OCI-LY7 (cell line): ENCODE results near the gene NECAB2. TPM values are rescaled to one million over a fixed set of nuclear protein-coding genes. Genes with fewer than 3 reads are reported as not detected.

Experiments used
- BruUV-seq: library from RNA; stranded (reverse); fragments of 400-500 nt; replicated peaks from 2 replicates; lab custom pipeline; 2021; lab: Mats Ljungman, UMichigan
- CTCF ChIA-PET: fragments of 300-600 bp; sonication (Branson Sonifier 250); formaldehyde crosslinking; loops from one replicate; lab custom pipeline; 2022; ENCODE audit warnings: antibody characterized with exemption; ENCODE audit not compliant: unreplicated experiment; lab: Charles Lee
- POLR2A ChIA-PET: fragments of 300-600 bp; sonication (Branson Sonifier 250); formaldehyde crosslinking; loops from one replicate; lab custom pipeline; 2022; ENCODE audit warnings: antibody characterized with exemption; lab: Charles Lee
- DNase-seq: peaks from one replicate; pipeline ENCODE4 v3.0.0-alpha.2; 2015; ENCODE audit warnings: low spot score
- H2AFZ ChIP-seq: fragments of 200-600 bp; sonication (generic), shearing (Covaris generic); 2 replicates; pipeline ENCODE4 v1.6.1; 2014; ENCODE audit warnings: mild to moderate bottlenecking, antibody characterized with exemption, low read length, moderate library complexity
- H3K27ac ChIP-seq: fragments of 200-600 bp; sonication (generic); 2 replicates; pipeline ENCODE4 v1.5.1; 2014; ENCODE audit warnings: mixed run types, low read depth, mild to moderate bottlenecking, moderate library complexity, low read length, inconsistent platforms; ENCODE audit not compliant: poor library complexity, severe bottlenecking
- H3K36me3 ChIP-seq: fragments of 200-600 bp; sonication (generic); 2 replicates; pipeline ENCODE4 v1.6.1; 2014; ENCODE audit warnings: mild to moderate bottlenecking, antibody characterized with exemption, low read length, moderate library complexity, mixed read lengths; ENCODE audit not compliant: insufficient read depth
- H3K4me1 ChIP-seq: fragments of 200-600 bp; sonication (generic); 2 replicates; pipeline ENCODE4 v1.5.1; 2014; ENCODE audit warnings: mild to moderate bottlenecking, low read length; ENCODE audit not compliant: insufficient read depth, poor library complexity, severe bottlenecking
- H3K4me2 ChIP-seq: fragments of 200-600 bp; sonication (generic); 2 replicates; pipeline ENCODE4 v1.6.1; 2014; ENCODE audit warnings: mild to moderate bottlenecking, low read length
- H3K4me3 ChIP-seq: fragments of 200-600 bp; sonication (generic); 2 replicates; pipeline ENCODE4 v1.5.1; 2014; ENCODE audit warnings: mild to moderate bottlenecking, low read depth, low read length; ENCODE audit not compliant: poor library complexity, severe bottlenecking
- H3K79me2 ChIP-seq: fragments of 200-600 bp; sonication (generic); 2 replicates; pipeline ENCODE4 v1.6.1; 2016; ENCODE audit warnings: low read depth, mild to moderate bottlenecking, low read length, moderate library complexity, mixed read lengths; ENCODE audit not compliant: insufficient read depth
- H3K9me2 ChIP-seq: fragments of 200-600 bp; sonication (generic); 2 replicates; pipeline ENCODE4 v1.6.1; 2016; ENCODE audit warnings: mild to moderate bottlenecking, low read length, mixed read lengths; ENCODE audit not compliant: insufficient read depth
- H3K9me3 ChIP-seq: fragments of 200-600 bp; sonication (generic); 2 replicates; pipeline ENCODE4 v1.6.1; 2014; ENCODE audit warnings: mild to moderate bottlenecking, mixed run types, low read length, mixed read lengths
- H4K20me1 ChIP-seq: fragments of 200-600 bp; sonication (generic); 2 replicates; pipeline ENCODE4 v1.6.1; 2014; ENCODE audit warnings: mild to moderate bottlenecking, antibody characterized with exemption, low read length, moderate library complexity, mixed read lengths; ENCODE audit not compliant: insufficient read depth
- EZH2phosphoT487 ChIP-seq: fragments of 200-600 bp; sonication (generic); IDR thresholded peaks from 2 replicates; pipeline ENCODE4 v1.6.1; 2018; ENCODE audit warnings: low read depth, borderline replicate concordance, mild to moderate bottlenecking, mixed run types, antibody characterized with exemption, low read length, moderate library complexity, mixed read lengths
- intact Hi-C: fragments of 100-400 bp; cut with micrococcal nuclease; formaldehyde crosslinking; loops from one replicate; pipeline ENCODE4 v1.10.0; 2022; ENCODE audit not compliant: unreplicated experiment
- total RNA-seq, 2 experiments: library from RNA; depleted of rRNA in 1 of 2; stranded (reverse); fragments of >200 nt in 1 of 2; shearing (Covaris generic) in 1 of 2; gene quantifications; 2 replicates each; pipeline ENCODE4 v1.2.3, GENCODE V29; 2014 to 2022
- TF ChIP-seq, protein P1 (sequence below): fragments of 200-600 bp; sonication (generic); conservative IDR thresholded peaks from 2 replicates; pipeline ENCODE4 v1.5.1; 2014; ENCODE audit warnings: mild to moderate bottlenecking, antibody characterized with exemption, low read length, moderate library complexity, mixed read lengths

The NECAB2 gene
- total RNA-seq, 2 experiments from 2014 or later = not detected

DNA sequence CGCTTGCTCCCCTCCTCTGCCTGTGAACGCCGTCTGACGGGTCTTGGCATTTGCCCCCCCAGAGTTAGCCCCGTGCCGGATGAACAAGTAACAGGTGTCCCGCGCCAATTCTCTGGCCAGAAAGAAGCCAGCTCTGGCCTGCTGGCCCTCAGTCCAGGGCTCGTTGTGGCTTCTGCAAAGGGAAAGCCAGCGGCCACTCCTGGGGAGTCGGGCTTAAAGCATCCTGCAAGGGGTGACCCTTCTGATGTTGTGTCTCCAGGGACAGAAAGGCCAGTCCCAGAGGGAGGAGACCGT is 33.4 kb upstream of the NECAB2 start:
- ChIA-PET POLR2A (no interaction called here), CTCF (no interaction called here)
- no peaks in the 10 kb centered on the region for H3K9me2 ChIP-seq
- no TSS peak for BruUV-seq
- no peak overlapping the region for H2AFZ ChIP-seq
- intact Hi-C loops = no loop called here
- H3K4me1 ChIP-seq = no peaks in the 10 kb centered on the region
- H3K4me3 ChIP-seq = no peak overlapping the region
- no peak overlapping the region for H3K4me2 ChIP-seq
- no peaks in the 10 kb centered on the region for H3K36me3 ChIP-seq
- no peaks in the 10 kb centered on the region for H3K79me2 ChIP-seq
- no peak for DNase-seq
- no peaks in the 10 kb centered on the region for H3K9me3 ChIP-seq
- no peak for TF ChIP-seq EZH2phosphoT487
- TF ChIP-seq, protein P1, sequence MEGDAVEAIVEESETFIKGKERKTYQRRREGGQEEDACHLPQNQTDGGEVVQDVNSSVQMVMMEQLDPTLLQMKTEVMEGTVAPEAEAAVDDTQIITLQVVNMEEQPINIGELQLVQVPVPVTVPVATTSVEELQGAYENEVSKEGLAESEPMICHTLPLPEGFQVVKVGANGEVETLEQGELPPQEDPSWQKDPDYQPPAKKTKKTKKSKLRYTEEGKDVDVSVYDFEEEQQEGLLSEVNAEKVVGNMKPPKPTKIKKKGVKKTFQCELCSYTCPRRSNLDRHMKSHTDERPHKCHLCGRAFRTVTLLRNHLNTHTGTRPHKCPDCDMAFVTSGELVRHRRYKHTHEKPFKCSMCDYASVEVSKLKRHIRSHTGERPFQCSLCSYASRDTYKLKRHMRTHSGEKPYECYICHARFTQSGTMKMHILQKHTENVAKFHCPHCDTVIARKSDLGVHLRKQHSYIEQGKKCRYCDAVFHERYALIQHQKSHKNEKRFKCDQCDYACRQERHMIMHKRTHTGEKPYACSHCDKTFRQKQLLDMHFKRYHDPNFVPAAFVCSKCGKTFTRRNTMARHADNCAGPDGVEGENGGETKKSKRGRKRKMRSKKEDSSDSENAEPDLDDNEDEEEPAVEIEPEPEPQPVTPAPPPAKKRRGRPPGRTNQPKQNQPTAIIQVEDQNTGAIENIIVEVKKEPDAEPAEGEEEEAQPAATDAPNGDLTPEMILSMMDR = no peak
- H4K20me1 ChIP-seq = no peaks in the 10 kb centered on the region
- H3K27ac ChIP-seq = no peak overlapping the region

DNA sequence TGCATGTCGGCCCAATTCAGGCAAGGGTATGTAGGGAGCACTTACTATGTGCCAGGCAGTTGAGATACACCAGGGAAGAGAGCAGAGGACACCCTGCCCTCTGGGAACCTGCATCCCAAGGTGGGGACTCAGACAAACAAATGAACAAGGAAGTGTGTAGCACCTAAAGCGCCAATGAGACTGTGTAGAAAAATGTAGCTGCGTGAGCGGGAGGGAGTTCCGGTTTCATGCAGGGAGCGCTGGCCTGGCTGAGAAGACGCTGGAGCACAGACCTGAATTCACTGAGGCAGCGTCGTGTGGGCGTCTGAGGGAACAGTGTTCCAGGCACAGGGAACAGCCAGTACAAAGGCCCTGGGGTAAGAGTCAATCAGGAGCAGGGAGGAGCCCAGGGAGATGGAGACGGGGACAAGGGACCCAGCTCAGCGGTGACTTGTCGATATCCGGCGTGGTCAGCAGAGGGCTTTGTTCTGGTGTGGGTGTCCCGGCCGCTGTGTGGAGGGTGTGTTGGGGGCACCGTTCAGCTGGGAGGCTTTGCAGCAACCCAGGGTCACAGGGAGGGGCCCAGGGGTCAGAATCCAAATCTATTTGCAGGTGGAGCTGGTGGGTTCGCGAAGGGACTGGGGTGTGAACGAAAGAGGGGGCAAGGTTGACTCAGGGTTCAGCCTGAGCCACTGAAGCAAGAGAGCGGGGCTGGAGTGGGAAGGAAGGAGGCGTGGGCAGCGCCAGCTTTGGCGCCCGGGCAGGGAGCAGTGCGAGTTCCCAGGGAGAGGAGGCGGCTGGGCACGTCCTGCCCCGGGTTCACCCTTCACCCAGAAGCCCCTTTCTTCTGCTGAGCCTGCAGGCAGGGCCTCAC is 32.8 kb upstream of the NECAB2 start:
- no peaks in the 10 kb centered on the region for H3K79me2 ChIP-seq
- no peak overlapping the region for H3K4me2 ChIP-seq
- BruUV-seq = no TSS peak
- no peaks in the 10 kb centered on the region for H3K9me2 ChIP-seq
- H3K9me3 ChIP-seq = no peaks in the 10 kb centered on the region
- no peaks in the 10 kb centered on the region for H4K20me1 ChIP-seq
- DNase-seq = no peak
- H3K27ac ChIP-seq = no peak overlapping the region
- intact Hi-C loops = no loop called here
- no peak overlapping the region for H3K4me3 ChIP-seq
- no peaks in the 10 kb centered on the region for H3K4me1 ChIP-seq
- TF ChIP-seq, protein P1 = no peak
- no peak for TF ChIP-seq EZH2phosphoT487
- CTCF ChIA-PET = no interaction called here
- no peaks in the 10 kb centered on the region for H3K36me3 ChIP-seq
- H2AFZ ChIP-seq = no peak overlapping the region
- POLR2A ChIA-PET = no interaction called here

DNA sequence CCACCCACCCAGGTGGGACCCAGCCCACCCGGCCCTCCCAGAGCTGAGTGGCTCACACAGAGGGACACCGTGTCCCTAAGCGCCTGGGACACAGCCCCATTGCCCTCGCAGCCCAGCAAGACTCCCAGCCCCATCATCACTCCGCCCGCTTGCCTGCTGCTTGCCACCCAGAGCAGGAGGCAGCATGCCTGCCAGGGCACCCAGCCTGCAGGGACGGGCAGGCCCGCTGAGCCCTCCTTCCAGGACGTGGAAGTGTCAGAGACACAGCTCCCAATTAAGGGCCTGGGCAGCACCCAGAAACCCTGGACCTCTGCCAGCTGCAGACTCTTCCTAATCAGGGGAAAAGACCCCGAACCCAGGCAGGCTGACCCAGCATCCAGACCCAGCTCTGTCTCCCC is 32.2 kb upstream of the NECAB2 start:
- BruUV-seq = no TSS peak
- H3K4me2 ChIP-seq = no peak overlapping the region
- H3K9me3 ChIP-seq = no peaks in the 10 kb centered on the region
- no peak overlapping the region for H3K27ac ChIP-seq
- TF ChIP-seq EZH2phosphoT487 = no peak
- TF ChIP-seq, protein P1 = no peak
- no peak for DNase-seq
- H3K36me3 ChIP-seq = no peaks in the 10 kb centered on the region
- CTCF ChIA-PET = no interaction called here
- intact Hi-C loops = no loop called here
- H3K9me2 ChIP-seq = no peaks in the 10 kb centered on the region
- H3K4me1 ChIP-seq = no peaks in the 10 kb centered on the region
- H3K79me2 ChIP-seq = no peaks in the 10 kb centered on the region
- POLR2A ChIA-PET = no interaction called here
- no peak overlapping the region for H3K4me3 ChIP-seq
- no peak overlapping the region for H2AFZ ChIP-seq
- no peaks in the 10 kb centered on the region for H4K20me1 ChIP-seq
